ENCODE data around the gene SLC39A11. TPM values are rescaled to one million over a fixed set of nuclear protein-coding genes. Genes with fewer than 3 reads are reported as not detected.

Gene SLC39A11
- total RNA-seq, 4 donors from 2014 or later: 23.0 to 30.9 (median 27.6) TPM

DNA sequence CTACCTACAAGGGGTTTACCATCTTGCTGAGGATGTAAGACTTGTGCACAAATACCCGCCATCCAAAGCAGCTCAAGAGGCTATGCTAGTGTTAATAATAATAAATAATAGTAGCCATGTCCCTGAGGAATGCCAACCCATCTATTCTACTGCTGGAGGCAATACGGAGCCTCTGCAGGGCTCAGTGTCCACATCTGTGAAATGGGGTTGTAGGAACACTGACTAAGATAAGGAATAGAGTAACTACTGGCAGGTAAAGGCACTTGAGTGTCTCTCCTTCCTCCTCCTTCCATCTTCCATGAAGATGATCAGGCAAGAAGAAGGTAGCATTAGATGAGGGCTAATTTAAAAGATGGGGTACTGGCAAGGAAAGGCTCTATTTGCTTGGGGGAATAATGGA is 295.3 kb downstream of the SLC39A11 start:
- 93 to 100% methylated on average over 2 of the region's 2 CpGs for WGBS, 2 donors

DNA sequence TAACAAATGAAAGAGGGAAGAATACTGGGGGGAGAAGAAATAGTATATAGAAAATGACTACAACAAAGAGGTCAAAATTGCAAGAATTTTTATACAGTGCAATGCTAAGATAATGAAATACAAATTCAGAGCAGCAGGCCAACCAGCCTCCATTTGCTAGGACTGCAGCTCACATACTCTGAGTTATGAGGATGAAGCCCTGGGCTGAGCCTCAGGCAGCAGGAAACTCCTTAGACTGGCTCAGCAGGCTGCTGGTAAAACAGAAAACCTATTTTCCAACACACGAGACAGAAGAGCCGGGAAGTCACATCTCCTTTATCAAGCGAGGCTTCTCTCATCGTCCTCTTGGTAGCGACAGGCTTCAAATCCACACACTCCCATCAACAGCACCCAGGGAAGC is 296.5 kb downstream of the SLC39A11 start:
- H3K36me3 ChIP-seq: peaks cover 0 to 11% (median 0%) of the 10 kb centered on the region in 3 donors
- peaks cover 0 to 22% (median 18%) of the 10 kb centered on the region in 3 donors for H3K9me3 ChIP-seq
- no peaks in the 10 kb centered on the region for H3K27me3 ChIP-seq
- TF ChIP-seq POLR2A (IDR thresholded peaks at IDR 0.05): no peak
- TF ChIP-seq, protein P1, sequence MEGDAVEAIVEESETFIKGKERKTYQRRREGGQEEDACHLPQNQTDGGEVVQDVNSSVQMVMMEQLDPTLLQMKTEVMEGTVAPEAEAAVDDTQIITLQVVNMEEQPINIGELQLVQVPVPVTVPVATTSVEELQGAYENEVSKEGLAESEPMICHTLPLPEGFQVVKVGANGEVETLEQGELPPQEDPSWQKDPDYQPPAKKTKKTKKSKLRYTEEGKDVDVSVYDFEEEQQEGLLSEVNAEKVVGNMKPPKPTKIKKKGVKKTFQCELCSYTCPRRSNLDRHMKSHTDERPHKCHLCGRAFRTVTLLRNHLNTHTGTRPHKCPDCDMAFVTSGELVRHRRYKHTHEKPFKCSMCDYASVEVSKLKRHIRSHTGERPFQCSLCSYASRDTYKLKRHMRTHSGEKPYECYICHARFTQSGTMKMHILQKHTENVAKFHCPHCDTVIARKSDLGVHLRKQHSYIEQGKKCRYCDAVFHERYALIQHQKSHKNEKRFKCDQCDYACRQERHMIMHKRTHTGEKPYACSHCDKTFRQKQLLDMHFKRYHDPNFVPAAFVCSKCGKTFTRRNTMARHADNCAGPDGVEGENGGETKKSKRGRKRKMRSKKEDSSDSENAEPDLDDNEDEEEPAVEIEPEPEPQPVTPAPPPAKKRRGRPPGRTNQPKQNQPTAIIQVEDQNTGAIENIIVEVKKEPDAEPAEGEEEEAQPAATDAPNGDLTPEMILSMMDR (IDR thresholded peaks at IDR 0.05): no peak
- H3K4me1 ChIP-seq: no peaks in the 10 kb centered on the region
- no peak for DNase-seq
- WGBS, 2 donors: 73 to 87% methylated on average over 5 of the region's 5 CpGs
- H3K4me3 ChIP-seq: no peak overlapping the region
- no peak overlapping the region for H3K27ac ChIP-seq
- intact Hi-C loops (cut with DNase I): no loop called here

More for the DNA sequence above, 295.3 kb downstream of the SLC39A11 start:
- Histone ChIP-seq H3K9me3 (peaks cover 0 to 26% (median 18%) of the 10 kb centered on the region in 3 donors), H3K27me3 (no peaks in the 10 kb centered on the region), H3K27ac (no peak overlapping the region), H3K4me1 (no peaks in the 10 kb centered on the region), H3K4me3 (no peak overlapping the region), H3K36me3 (peaks cover 0 to 19% (median 0%) of the 10 kb centered on the region in 3 donors)
- no peak for DNase-seq
- intact Hi-C loops (cut with DNase I): no loop called here
- no peak for TF ChIP-seq POLR2A (IDR thresholded peaks at IDR 0.05)
- TF ChIP-seq, protein P1 (IDR thresholded peaks at IDR 0.05): no peak

DNA sequence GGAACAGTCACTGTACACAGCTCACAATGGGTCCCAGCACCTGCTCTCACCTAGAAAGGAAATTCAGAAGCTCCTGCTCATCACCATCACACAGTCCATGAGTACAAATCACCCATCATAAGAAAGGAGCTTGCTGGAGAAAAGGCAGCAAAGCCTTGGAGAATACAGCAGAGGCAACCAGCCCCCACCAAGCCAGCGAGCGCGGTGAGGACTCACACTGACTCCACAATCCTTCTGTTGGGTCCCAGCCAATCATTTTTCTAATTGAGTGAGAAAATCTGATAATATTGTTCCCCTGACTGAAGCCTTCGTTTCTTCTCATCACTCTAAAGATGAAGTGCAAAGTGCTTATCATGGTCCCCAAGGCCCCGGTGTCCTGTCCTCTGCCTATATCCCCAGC is 298.3 kb downstream of the SLC39A11 start:
- WGBS, 2 donors: 91% methylated on average over 5 of the region's 5 CpGs
- no peak for DNase-seq
- Histone ChIP-seq H3K27ac (no peak overlapping the region), H3K27me3 (no peaks in the 10 kb centered on the region), H3K4me1 (no peaks in the 10 kb centered on the region), H3K4me3 (no peak overlapping the region), H3K36me3 (peaks cover 0 to 11% (median 0%) of the 10 kb centered on the region in 3 donors), H3K9me3 (peaks cover 0 to 7% (median under 1%) of the 10 kb centered on the region in 3 donors)
- intact Hi-C loops (cut with DNase I): no loop called here
- TF ChIP-seq, protein P1 (IDR thresholded peaks at IDR 0.05): no peak
- no peak for TF ChIP-seq POLR2A (IDR thresholded peaks at IDR 0.05)

DNA sequence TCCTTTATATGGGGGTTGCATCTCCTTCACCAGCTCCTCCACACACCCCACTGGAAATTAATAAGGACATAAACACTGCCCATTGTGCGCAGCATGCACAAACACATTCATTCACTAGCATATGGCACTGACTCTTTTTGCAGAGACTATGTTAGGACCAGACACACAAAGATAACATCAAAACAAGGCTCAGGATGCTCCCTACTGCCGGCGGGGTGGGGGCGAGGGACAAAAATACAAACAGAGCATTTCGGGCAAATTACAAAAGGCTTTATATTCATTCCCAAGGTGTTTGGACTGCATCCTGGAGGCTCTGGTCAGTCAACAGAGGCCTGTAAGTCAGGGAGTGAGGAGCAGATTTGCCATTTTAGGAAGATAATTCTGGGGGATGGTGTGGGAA is 299.7 kb downstream of the SLC39A11 start:
- no peak overlapping the region for H3K27ac ChIP-seq
- intact Hi-C loops (cut with DNase I): no loop called here
- TF ChIP-seq, protein P1 (IDR thresholded peaks at IDR 0.05): no peak
- no peak for TF ChIP-seq POLR2A (IDR thresholded peaks at IDR 0.05)
- no peaks in the 10 kb centered on the region for H3K27me3 ChIP-seq
- 87 to 88% methylated on average over 5 of the region's 5 CpGs for WGBS, 2 donors
- peaks cover 0 to 7% (median 0%) of the 10 kb centered on the region in 3 donors for H3K9me3 ChIP-seq
- no peaks in the 10 kb centered on the region for H3K4me1 ChIP-seq
- no peak for DNase-seq
- H3K36me3 ChIP-seq: peaks cover 0 to 11% (median 0%) of the 10 kb centered on the region in 3 donors
- H3K4me3 ChIP-seq: no peak overlapping the region

DNA sequence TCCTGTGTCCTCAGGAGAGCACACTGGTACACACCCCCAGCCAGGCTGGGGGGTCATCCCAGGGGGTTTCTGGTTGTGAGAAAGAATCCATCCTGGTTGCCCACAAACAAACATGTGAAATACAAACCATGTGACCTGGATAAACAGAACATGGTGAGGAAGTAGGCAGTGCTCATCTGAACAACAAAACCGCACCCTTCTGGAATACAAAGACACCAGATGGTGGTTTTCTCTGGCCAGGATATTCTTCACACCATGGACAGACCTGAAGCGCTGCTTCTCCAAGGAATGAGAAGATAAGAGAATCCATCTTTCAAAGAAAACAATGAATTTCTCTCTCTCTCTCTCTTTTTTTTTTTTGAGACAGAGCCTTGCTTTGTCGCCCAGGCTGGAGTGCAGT is 302.3 kb downstream of the SLC39A11 start:
- no peak overlapping the region for H3K27ac ChIP-seq
- TF ChIP-seq, protein P1 (IDR thresholded peaks at IDR 0.05): no peak
- TF ChIP-seq POLR2A (IDR thresholded peaks at IDR 0.05): no peak

More for the DNA sequence above, 302.3 kb downstream of the SLC39A11 start:
- peaks cover 0 to 11% (median 0%) of the 10 kb centered on the region in 3 donors for H3K36me3 ChIP-seq
- peaks cover 0 to 7% (median 0%) of the 10 kb centered on the region in 3 donors for H3K9me3 ChIP-seq
- WGBS, 2 donors: 93 to 100% methylated on average over 3 of the region's 3 CpGs
- no peaks in the 10 kb centered on the region for H3K4me1 ChIP-seq
- H3K4me3 ChIP-seq: no peak overlapping the region
- H3K27me3 ChIP-seq: no peaks in the 10 kb centered on the region
- intact Hi-C loops (cut with DNase I): no loop called here
- no peak for DNase-seq

All from esophagus squamous epithelium (tissue), 5 donors.